Upper lobe of right lung (tissue), 1 donor: ENCODE results near the gene RFX3. TPM values are rescaled to one million over a fixed set of nuclear protein-coding genes. Genes with fewer than 3 reads are reported as not detected.

Experiments used
- ATAC-seq: fragments of 200-7000 bp; cut with Tn5 transposase; one replicate; pipeline ENCODE4 v1.9.1; 2020; ENCODE audit warnings: mild to moderate bottlenecking, moderate library complexity
- DNase-seq: peaks from one replicate; pipeline ENCODE4 v3.0.0-alpha.2; 2020
- H3K27ac ChIP-seq: fragments of 200-600 bp; one replicate; pipeline ENCODE4 v1.8.0; 2022
- H3K27me3 ChIP-seq: fragments of 200-600 bp; one replicate; pipeline ENCODE4 v1.8.0; 2022; ENCODE audit warnings: mild to moderate bottlenecking
- H3K36me3 ChIP-seq: fragments of 200-600 bp; one replicate; pipeline ENCODE4 v1.8.0; 2022
- H3K4me1 ChIP-seq: fragments of 200-600 bp; one replicate; pipeline ENCODE4 v1.8.0; 2022
- H3K4me3 ChIP-seq: fragments of 200-600 bp; one replicate; pipeline ENCODE4 v1.8.0; 2022; ENCODE audit warnings: mild to moderate bottlenecking
- H3K9me3 ChIP-seq: fragments of 200-600 bp; one replicate; pipeline ENCODE4 v1.8.0; 2022
- CTCF ChIP-seq: fragments of 200-600 bp; IDR thresholded peaks from one replicate; pipeline ENCODE4 v1.8.0; 2022; ENCODE audit warnings: antibody characterized with exemption
- intact Hi-C: fragments of 100-400 bp; cut with DNase I; formaldehyde crosslinking; loops from one replicate; pipeline ENCODE4 v1.11.0; 2022
- total RNA-seq: library from RNA; stranded (reverse); fragmentation: NEBNext Ultra II Directional; extraction: Animal tissue kit (Norgen Biotek cat#: 25700); gene quantifications from one replicate; pipeline ENCODE4 v1.2.1, GENCODE V29; 2021
- donor health status: DM: no; HTN: yes; CAD: no; lungs with severe emphysema.

The RFX3 gene
- total RNA-seq, 1 donor from 2014 or later = 13.8 TPM

- no peak overlapping the region for H3K4me3 ChIP-seq
- no peaks in the 10 kb centered on the region for H3K4me1 ChIP-seq
- no peaks in the 10 kb centered on the region for H3K27me3 ChIP-seq
- H3K9me3 ChIP-seq = no peaks in the 10 kb centered on the region
- no peak for ATAC-seq
- no peak for TF ChIP-seq CTCF
- H3K27ac ChIP-seq = no peak overlapping the region
- no peak for DNase-seq
- intact Hi-C loops = no loop called here
- peaks cover 10% of the 10 kb centered on the region for H3K36me3 ChIP-seq
Observed at GRCh38 chr9:3282365-3282764, 243.4 kb downstream of the RFX3 start.

GRCh38 chr9:3281399-3281798 is 244.4 kb downstream of the RFX3 start:
- H3K27ac ChIP-seq = no peak overlapping the region
- TF ChIP-seq CTCF = no peak
- DNase-seq = no peak
- H3K4me1 ChIP-seq = no peaks in the 10 kb centered on the region
- H3K27me3 ChIP-seq = no peaks in the 10 kb centered on the region
- H3K4me3 ChIP-seq = no peak overlapping the region
- peaks cover 10% of the 10 kb centered on the region for H3K36me3 ChIP-seq
- H3K9me3 ChIP-seq = no peaks in the 10 kb centered on the region
- intact Hi-C loops = no loop called here
- ATAC-seq = no peak

GRCh38 chr9:3277200-3277599 is 248.6 kb downstream of the RFX3 start:
- Histone ChIP-seq H3K9me3 (no peaks in the 10 kb centered on the region), H3K36me3 (peaks cover 11% of the 10 kb centered on the region), H3K4me1 (no peaks in the 10 kb centered on the region), H3K27ac (no peak overlapping the region), H3K27me3 (no peaks in the 10 kb centered on the region), H3K4me3 (no peak overlapping the region)
- TF ChIP-seq CTCF = no peak
- ATAC-seq (no peak), DNase-seq (no peak)
- intact Hi-C loops = no loop called here

GRCh38 chr9:3271581-3271980 is 254.2 kb downstream of the RFX3 start:
- no peak for TF ChIP-seq CTCF
- Histone ChIP-seq H3K36me3 (peaks cover 7% of the 10 kb centered on the region), H3K4me1 (no peaks in the 10 kb centered on the region), H3K27me3 (no peaks in the 10 kb centered on the region), H3K9me3 (no peaks in the 10 kb centered on the region), H3K4me3 (no peak overlapping the region), H3K27ac (no peak overlapping the region)
- ATAC-seq = no peak
- no peak for DNase-seq
- intact Hi-C loops = no loop called here

GRCh38 chr9:3271157-3271556 is 254.6 kb downstream of the RFX3 start:
- no peak for ATAC-seq
- Histone ChIP-seq H3K36me3 (peaks cover 7% of the 10 kb centered on the region), H3K4me3 (no peak overlapping the region), H3K4me1 (no peaks in the 10 kb centered on the region), H3K9me3 (no peaks in the 10 kb centered on the region), H3K27me3 (no peaks in the 10 kb centered on the region), H3K27ac (no peak overlapping the region)
- intact Hi-C loops = no loop called here
- no peak for TF ChIP-seq CTCF
- DNase-seq = no peak

- no peak for DNase-seq
- ATAC-seq = no peak
- Histone ChIP-seq H3K27ac (no peak overlapping the region), H3K4me1 (no peaks in the 10 kb centered on the region), H3K4me3 (no peak overlapping the region), H3K27me3 (no peaks in the 10 kb centered on the region), H3K36me3 (peaks cover 8% of the 10 kb centered on the region), H3K9me3 (no peaks in the 10 kb centered on the region)
- TF ChIP-seq CTCF = no peak
- intact Hi-C loops = no loop called here
Observed at GRCh38 chr9:3268223-3268622, 257.6 kb downstream of the RFX3 start.
